Suprapubic skin (tissue), 4 donors: Measurements from ENCODE around the gene NFKB2.

Source experiments
- CTCF ChIP-seq, 2 donors: fragments of 200-600 bp in 1 of 2; fragments of 450-650 bp in 1 of 2; sonication (generic) in 1 of 2; IDR thresholded peaks; one replicate each; pipeline ENCODE4 v1.5.1; 2016 to 2019; ENCODE audit warnings: antibody characterized with exemption in 2 of 2, mild to moderate bottlenecking in 1 of 2, moderate library complexity in 1 of 2
- EP300 ChIP-seq: sonication (generic); formaldehyde crosslinking; IDR thresholded peaks from one replicate; pipeline ENCODE4 v1.6.1; 2017; ENCODE audit warnings: antibody characterized with exemption
- POLR2A ChIP-seq, 2 donors: fragments of 450-650 bp; IDR thresholded peaks; one replicate each; pipeline ENCODE4 v1.6.1; 2017; ENCODE audit warnings: antibody characterized with exemption in 2 of 2, mild to moderate bottlenecking in 2 of 2, moderate library complexity in 2 of 2
- POLR2AphosphoS5 ChIP-seq, 3 donors: sonication (generic); formaldehyde crosslinking; IDR thresholded peaks; one replicate each; pipeline ENCODE4 v1.6.1; 2017; ENCODE audit warnings: antibody characterized with exemption in 3 of 3

- no peak for TF ChIP-seq CTCF (IDR thresholded peaks at IDR 0.05)
- no peak for TF ChIP-seq EP300
- TF ChIP-seq POLR2A (IDR thresholded peaks at IDR 0.05) = no peak
- TF ChIP-seq POLR2AphosphoS5 (IDR thresholded peaks at IDR 0.05) = no peak
Measured at GRCh38 chr10:102382871-102383270, 12.6 kb upstream of the NFKB2 start.
